HG03354 (cell line): ENCODE results near the gene MED19.
"Not testable (repeated sequence)": the region's sequence is repeated elsewhere in the genome, so short reads cannot be mapped to it uniquely, and the experiment has no call there.

Source experiments
- ATAC-seq: cut with Tn5 transposase; IDR thresholded peaks from one replicate; pipeline ENCODE4 v1.9.1; 2021; ENCODE audit warnings: mild to moderate bottlenecking; ENCODE audit not compliant: unreplicated experiment, poor library complexity, severe bottlenecking

The MED19 gene

DNA sequence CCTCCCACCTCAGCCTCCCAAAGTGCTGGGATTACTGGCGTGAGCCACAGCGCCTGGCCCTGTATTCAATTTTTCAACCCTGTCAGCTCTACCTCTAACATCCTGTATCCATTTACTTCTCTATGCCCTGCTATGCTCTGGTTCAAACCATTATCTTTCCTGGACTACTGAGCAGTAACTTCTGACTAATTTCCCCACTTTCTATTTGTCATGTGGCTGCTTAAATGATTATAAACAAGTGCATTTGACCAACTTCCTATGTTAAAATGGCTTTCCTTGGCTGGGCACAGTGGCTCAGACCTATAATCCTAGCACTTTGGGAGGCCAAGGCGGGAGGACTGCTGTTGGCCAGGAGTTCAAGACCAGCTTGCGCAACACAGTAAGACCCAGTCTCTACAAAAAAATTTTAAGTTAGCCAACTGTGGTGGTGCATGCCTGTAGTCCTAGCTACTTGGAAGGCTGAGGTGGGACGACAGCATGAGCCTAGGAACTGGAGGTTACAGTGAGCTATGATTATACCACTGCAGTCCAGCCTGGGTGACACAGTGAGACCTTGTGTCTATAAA lies 2.1 kb downstream of the MED19 start:
- ATAC-seq = no peak

DNA sequence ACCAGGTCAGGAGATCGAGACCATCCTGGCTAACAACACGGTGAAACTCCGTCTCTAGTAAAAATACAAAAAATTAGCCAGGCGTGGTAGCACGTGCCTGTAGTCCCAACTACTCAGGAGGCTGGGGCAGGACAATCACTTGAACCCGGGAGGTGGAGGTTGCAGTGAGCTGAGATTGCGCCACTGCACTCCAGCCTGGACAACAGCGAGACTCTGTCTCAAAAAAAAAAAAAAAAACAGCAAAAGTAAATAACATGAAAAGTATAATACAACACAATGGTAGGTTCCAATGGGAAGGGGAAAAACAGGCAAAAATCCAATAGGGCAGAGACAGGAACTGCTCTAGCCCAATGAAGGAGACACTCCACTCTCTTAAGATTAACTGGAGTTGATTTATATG lies 6.6 kb downstream of the MED19 start:
- ATAC-seq = not testable (repeated sequence)

DNA sequence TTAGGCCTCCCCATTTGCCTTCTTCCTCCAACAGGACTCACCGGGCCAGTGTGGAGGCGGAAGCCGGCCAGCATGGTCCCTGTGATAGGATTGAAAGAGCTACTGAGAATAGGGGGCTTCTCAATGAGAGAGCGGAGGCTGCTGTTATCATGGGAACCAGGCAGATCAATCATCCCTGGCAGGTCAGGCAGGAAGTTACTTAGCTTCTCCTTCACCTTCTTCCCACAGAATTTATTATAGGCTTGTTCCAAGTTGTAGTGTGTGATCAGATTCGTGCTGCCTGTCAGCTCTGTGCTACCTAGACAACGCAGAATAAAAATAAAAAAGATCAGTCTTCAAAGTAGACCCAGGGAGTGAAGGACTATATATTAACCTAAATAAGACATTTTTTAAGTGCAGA lies 7.1 kb downstream of the MED19 start:
- no peak for ATAC-seq

DNA sequence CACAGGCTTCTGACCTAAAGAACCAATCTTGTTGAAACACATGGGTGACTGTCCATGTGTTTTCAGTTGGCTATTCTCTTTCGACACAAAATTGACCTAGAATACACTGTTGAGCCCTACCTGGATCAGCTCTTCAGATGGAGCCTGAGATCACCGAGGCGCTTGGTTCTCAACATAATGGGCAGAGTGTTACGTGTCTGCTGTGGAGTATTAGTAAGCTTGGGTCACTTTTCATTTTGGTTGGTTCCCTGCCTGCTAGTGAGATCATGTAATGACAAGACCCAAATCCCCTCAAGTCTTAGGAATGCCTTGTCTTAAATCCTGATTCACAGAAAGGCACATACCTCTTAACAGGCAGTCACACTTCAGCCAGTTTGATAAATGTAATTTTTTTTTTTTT lies 8.7 kb downstream of the MED19 start:
- no peak for ATAC-seq

DNA sequence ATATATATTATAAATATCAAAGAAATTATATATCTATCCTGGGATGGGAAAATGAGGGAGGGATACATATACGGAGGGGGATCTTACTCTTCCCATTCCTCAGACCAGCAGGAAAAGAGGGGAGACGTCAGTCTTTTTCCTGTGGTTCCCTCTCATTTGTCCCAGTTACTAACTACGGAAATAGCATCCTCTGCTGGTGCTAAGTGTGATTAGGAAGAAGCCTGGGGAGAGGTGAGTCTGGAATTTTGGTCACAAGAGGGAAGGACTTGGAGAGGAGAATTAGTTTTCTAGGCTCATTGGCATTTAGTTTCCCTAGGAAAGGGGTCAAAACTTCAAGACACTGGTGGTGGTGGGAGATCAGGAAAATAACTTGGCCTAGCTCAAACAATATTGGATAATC lies 11.6 kb downstream of the MED19 start:
- no peak for ATAC-seq

DNA sequence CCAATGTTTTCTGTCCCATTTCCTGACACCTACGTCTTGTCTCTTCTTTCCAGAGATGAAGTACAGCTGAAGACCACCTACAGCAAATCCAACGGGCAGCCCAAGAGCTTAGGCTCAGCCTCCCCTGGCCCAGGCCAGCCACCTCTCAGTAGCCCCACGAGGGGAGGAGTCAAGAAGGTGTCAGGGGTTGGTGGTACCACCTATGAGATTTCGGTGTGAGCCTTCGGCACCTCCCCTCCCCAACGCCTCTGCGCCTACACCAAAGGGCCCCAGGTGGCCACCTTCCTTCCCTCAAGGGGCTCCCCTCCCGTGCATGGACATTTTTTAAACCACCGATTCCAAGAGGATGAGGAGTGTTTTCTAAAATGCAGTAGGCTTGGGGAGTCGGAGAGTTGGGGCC lies 12.2 kb downstream of the MED19 start:
- no peak for ATAC-seq

DNA sequence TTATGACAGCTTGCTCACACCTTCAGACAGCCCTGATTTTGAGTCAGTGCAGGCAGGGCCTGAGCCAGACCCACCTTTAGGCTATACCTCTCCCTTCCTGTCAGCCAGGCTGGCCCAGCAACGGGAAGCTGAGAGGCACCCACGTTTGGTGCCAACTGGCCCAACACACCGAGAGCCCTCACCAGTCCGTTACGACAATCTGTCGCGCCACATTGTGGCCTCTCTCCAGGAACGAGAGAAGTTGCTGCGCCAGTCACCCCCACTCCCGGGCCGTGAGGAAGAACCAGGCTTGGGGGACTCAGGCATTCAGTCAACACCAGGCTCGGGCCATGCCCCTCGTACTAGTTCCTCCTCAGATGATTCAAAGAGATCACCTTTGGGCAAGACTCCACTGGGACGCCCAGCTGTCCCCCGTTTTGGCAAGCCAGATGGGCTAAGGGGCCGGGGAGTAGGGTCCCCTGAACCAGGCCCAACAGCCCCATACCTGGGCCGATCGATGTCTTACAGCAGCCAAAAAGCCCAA lies 13.1 kb downstream of the MED19 start:
- no peak for ATAC-seq

DNA sequence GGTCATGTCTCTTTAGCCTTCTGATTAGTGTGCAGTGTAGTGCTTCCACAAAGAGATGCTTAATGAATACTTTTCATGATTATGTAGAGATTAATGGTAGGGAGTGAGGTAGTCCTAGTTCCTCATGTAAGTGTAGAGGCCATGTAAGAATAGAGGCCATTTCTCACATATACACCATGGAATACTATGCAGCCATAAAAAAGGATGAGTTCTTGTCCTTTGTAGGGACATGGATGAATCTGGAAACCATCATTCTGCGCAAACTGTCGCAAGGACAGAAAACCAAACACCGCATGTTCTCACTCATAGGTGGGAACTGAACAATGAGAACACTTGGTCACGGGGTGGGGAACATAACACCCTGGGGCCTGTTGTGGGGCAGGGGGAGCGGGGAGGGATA lies 21.5 kb downstream of the MED19 start:
- not testable (repeated sequence) for ATAC-seq

DNA sequence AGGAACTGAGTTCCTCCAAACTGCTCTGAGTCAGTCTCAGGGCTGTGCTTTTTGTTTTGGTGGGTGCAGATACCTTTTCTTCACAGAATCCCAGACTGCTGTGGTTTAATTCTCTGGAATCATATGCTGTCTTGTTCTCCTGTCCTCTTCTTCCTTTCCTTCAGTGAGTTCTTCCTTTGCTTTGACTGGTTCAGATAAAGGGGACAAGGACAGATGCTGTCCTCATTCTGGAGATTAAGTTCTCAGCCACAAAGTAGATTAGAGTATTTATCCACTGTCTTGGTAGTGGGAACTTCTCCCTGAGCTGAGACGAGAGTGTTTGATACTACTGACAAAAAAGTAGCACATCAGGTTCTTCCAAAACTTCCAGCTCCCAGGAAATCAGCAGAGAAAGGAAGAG lies 30.8 kb downstream of the MED19 start:
- no peak for ATAC-seq

DNA sequence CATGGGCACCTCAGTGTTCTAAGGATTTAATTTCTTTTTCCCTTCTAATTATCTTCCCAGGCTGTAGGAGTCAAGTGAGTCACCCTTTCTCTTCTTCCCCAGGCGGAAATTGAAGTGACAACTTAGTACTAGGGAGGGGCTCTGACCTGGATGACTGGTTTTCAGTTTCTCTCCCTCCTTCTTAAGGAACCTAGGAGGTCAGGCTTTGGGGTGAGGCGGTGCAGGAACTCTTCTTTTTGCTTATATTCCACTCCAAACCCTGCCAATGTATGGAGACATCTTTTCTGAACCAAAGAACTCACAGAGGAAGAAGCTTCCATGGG lies 31.5 kb downstream of the MED19 start:
- no peak for ATAC-seq

DNA sequence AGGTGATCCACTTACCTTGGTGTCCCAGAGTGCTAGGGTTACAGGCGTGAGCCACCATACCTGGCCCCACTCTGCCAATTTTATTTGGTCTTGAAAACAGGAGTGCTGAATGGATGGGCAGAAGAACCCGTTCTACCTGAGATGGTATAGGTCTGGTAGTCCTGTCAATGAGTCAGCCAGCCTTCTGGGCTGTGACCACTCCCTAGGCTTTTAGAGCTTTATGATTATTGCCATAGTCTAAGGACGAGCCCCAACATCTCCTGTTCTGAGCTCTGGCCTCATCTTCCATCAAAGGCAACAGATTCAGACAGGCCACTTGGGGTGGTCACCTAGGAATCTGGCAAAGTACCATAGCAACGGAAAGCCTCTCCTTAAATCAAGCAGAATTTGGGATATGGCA lies 32.6 kb downstream of the MED19 start:
- ATAC-seq = no peak

DNA sequence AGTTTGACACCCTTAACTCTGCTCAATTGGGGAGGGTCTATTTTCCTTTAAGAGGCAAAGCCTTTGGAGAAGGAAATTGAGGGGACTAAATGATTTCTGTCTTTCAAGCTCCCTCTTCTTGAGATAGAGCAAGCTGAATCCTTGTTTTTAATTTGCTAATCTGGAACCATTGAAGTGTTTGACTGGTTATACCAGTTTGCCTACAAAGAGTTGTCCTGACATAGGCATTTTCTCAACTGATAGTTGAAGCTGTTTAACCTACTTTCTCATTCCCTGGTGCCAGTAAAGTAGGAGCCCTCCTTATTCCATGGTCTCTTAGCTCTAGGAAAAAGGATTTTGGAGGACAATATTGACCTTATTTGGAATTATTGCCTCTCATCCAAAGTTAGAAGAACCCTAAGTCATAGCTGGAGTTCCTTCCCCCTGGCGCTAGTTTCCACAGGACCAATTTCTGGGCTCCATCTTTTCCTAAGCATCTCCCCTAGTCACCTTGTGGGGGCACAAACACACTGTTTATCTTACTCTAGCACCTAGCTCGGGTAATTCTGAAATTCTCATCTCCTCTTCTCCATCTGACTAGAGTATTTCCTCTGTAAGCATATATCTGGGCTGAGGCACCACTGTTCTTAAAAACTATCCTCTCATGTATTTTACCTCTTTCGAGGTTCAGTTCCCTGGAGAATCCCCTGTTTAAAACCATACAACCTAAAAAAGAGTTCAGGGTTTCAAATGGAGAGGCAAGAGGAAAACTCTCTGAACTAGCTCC lies 36.7 kb downstream of the MED19 start:
- no peak for ATAC-seq

DNA sequence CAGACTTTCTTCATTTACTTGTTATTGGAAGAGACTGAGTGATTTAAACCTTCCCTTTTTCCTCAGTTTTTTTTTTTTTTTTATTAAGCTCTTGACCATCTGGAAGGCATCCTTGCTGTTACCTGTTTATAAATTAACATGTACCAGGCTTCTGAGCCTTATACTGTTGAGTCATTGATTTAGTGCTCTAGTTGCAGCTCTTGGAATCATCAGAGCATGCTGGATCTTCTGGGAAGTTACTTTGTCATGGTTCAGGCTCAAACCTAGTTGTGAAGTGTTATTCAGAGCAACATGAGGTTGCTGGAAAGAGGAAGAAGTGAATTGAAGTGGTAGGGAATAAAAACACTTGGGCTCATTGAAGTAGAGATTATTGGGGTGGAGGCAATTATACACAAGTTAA lies 37.8 kb downstream of the MED19 start:
- ATAC-seq = no peak

DNA sequence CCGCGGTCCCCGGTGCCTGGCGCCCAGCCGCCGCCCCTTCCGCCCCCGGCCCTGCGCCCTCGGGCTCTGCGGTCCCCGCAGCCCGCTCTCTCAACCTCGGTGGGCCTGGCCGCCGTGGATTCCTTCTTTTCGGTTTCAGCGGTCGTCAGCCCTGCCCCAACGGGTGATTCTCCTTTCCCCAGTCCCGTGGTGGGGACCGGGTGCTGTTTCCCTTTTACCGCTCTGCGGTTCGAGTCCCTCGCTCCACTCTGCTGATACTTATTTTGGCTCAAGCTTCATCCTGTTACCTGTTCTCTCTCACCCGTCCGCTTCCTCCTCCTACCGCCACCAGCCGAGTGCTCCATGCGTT lies 43.6 kb downstream of the MED19 start:
- peak; percentile 11 for ATAC-seq

DNA sequence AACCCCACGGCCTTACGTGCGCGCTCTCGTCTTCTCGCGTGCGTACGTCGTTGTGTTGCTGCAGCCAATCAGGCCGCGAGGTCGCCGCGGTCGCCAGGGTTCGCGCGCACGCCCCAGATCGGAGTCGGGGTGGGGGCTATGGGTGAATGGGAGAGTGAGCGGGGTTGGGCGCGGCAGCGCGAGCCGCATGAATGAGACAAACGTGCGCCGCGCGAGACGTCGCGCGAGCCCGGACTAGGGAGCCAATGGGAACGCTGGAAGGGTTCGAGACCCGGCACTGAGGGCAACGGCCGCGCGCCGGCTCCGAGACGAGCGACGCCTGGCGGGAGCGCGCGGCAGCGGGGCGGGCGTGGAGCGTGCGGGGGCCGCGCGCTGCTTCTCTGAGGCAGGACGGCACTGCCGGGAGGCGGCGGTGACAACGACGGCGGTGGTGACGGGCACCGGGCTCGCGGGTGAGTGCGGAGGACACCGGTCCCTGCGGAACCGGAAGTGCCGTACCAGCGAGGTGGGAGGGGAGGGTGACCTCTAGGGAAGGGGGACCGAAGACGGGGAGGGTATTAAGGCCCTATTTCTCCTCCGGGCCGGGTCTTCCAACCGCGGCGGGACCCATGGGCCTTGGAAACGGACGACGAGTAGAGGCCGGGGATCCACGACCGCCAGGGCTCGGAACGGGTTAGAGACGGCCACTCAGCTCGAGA lies 44.1 kb downstream of the MED19 start, which contains the start of gene ZDHHC5:
TSS of gene ZDHHC5 (plus strand) at position 379 of the 698 bp plus-strand sequence. CDS start 4,977 bp downstream, outside the sequence.
- ATAC-seq = peak; percentile 84

DNA sequence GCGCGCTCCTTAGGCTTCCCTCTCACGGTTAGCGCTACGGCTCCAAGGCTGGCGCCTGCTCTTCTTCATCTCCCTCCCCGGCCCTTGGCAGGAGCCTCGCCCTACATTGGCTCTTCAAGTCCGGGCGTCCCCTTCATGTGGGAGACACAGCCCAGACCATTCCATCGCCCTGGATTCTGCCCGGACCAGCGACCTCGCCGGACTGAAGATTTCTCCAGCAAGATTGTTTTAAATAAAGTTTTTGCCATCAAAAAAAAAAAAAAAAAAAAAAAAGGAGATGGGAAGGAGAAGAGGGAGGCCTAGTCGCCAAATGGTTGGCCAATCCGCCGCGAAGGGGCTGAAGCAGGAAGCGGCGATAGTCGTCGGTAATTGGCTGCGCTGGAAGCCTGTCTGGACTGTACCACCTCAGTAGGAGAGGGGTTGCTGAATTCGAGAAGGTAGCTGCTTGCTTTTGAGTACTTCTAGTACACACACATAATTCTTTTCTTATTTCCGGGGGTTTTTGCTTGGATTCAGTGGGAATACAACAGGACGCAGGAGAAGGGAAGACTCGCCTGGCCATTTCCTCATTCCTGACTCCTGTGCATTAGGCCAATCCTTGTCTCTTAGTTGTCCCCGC lies 44.8 kb downstream of the MED19 start:
- ATAC-seq = peak; percentile 74

DNA sequence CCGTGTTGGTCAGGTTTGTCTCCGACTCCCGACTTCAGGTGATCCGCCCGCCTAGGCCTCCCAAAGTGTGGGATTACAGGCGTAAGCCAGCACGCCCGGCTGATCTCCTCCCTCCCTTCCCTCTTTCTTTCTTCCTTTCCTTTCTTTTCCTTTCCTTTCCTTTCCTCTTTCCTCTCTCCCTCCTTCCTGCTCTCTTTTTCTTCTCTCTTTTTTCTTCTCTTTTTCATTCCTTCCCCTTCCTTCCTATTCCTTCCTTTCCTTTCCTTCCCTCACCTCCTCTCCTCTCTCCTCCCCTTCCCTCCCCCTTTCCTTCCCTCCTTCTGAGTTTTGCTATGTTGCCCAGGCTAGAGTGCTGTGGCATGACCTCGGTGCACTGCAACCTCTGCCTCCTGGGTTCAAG lies 48.0 kb downstream of the MED19 start:
- no peak for ATAC-seq

DNA sequence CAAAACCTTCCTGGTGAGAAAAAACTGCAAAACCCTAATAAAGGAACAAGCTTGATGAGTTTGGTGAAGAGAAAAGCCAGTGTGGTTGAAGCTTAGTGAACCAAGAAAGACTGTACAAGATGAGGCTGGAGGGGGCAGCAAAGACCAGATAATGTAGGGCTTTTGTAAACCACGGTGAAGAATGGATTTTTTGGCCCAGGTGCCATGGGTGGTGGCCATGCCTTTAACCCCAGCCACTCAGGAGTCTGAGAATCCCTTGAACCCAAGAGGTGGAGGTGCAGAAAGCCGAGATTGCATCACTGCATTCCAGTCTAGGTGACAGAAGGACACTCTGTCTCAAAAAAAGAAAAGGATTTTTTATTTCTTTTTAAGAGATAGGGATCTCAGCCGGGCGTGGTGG lies 49.1 kb downstream of the MED19 start:
- no peak for ATAC-seq

DNA sequence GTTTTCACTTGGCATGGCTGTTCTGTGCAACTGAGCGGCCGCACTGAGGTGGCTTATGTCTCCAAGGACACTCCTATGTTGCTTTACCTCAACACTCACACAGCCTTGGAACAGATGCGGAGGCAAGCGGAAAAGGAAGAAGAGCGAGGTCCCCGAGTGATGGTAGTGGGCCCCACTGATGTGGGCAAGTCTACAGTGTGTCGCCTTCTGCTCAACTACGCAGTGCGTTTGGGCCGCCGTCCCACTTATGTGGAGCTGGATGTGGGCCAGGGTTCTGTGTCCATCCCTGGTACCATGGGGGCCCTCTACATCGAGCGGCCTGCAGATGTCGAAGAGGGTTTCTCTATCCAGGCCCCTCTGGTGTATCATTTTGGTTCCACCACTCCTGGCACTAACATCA lies 52.3 kb downstream of the MED19 start:
- no peak for ATAC-seq

DNA sequence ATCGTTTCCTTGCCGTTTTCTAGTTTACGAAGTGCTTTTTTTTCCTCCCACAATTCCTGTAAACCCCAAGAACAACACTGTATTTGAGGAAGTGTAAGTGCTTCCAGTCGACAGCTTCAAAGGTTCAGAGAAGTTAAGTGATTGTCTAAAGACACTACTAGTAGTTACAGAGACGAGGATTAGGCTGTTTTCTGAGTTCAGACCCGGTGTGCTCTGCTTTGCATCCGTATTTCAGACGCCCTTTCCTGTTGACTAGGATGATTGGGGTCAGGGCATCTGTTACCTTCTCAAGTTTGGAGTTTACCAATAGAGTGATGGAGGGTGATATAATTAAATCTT lies 54.0 kb downstream of the MED19 start:
- peak; percentile 18 for ATAC-seq
